H4 (cell line): ENCODE results near the gene ZNF219. TPM values are rescaled to one million over a fixed set of nuclear protein-coding genes. Genes with fewer than 3 reads are reported as not detected.

Experiments
- DNase-seq: peaks from one replicate; pipeline ENCODE4 v3.0.0-alpha.2; 2015; ENCODE audit warnings: low spot score
- total RNA-seq: library from RNA; depleted of rRNA; stranded (reverse); fragments of >200 nt; shearing (Covaris generic); gene quantifications from 2 replicates; pipeline ENCODE4 v1.2.3, GENCODE V29; 2014

The ZNF219 gene
- total RNA-seq, 1 experiment from 2014 or later = 7.3 TPM

GRCh38 chr14:21102521-21103410, 4.3 kb upstream of the ZNF219 start:
- no peak for DNase-seq

- DNase-seq = no peak
These were observed 3.5 kb upstream of the ZNF219 start for GRCh38 chr14:21101802-21102413.

- no peak for DNase-seq
These were observed 2.5 kb upstream of the ZNF219 start, which contains the start of gene TMEM253 for GRCh38 chr14:21100931-21101330. Gene TMEM253 (plus strand): TSS chr14:21101066. CDS start chr14:21101344, 278 bp downstream.

- DNase-seq = no peak
These were observed 1.1 kb upstream of the ZNF219 start for GRCh38 chr14:21099596-21099985.

GRCh38 chr14:21098892-21099595, 589 bp upstream of the ZNF219 start:
- no peak for DNase-seq

DNA sequence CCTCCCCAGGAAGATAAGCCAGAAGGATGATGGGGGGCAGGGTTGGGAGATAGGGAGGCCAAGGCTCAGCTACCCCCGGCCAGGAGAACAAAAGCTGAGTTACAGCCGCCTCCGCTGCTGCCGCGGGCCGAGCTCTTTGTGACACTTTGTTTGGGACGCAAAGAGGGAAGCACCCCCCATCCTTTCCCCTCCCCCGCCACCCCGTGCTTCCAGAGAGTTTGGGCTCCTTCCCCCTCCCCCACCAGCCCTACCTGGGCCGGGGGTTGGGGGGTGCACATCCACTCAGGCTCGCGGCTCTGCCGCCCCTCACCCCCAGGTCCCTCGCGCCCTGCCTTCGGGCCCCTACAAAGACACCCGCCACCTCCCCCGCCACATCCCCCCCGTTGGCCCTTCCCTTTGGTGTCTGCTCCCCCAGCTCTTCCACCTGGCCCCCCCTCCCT, 799 bp downstream of the ZNF219 start:
- DNase-seq = no peak

- no peak for DNase-seq
These were observed 1.3 kb downstream of the ZNF219 start for GRCh38 chr14:21096978-21097635.

GRCh38 chr14:21096438-21096837, 2.0 kb downstream of the ZNF219 start:
- no peak for DNase-seq

DNA sequence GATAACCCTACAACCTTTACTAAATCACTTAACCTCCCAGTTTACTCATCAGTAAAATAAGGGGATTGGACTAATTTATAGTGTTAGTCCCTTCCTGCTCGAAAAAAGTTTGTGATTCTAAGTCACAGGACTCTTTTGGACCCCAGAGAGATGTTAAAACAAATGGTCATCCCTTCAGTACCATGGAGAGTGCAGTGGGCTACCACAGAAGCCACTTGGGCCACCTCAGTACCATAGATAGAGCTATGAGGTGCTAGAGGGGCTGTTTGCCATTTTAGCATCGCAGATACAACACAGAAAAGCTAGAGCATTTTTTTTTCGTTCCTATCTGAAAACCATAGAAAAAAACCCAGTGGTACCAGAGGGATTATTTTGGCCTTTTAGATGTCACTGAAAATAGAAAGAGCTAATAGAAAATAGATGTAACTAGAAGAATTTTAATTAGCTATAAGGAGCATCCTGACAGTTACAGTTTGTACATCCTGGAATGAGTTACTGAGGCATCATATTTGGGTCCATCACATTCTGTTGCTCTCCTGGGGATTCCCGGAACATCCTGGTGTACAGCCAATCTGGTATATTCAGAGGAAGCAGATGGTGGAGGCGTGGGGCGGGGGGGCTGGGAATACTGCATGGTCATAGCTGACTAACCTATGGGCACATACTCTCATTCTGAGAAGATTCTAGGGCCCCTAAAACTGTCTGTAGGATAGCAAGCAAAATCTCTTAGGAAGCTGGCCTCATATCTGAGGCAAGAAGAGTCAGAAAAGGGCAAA, 2.8 kb downstream of the ZNF219 start:
- DNase-seq = no peak

DNA sequence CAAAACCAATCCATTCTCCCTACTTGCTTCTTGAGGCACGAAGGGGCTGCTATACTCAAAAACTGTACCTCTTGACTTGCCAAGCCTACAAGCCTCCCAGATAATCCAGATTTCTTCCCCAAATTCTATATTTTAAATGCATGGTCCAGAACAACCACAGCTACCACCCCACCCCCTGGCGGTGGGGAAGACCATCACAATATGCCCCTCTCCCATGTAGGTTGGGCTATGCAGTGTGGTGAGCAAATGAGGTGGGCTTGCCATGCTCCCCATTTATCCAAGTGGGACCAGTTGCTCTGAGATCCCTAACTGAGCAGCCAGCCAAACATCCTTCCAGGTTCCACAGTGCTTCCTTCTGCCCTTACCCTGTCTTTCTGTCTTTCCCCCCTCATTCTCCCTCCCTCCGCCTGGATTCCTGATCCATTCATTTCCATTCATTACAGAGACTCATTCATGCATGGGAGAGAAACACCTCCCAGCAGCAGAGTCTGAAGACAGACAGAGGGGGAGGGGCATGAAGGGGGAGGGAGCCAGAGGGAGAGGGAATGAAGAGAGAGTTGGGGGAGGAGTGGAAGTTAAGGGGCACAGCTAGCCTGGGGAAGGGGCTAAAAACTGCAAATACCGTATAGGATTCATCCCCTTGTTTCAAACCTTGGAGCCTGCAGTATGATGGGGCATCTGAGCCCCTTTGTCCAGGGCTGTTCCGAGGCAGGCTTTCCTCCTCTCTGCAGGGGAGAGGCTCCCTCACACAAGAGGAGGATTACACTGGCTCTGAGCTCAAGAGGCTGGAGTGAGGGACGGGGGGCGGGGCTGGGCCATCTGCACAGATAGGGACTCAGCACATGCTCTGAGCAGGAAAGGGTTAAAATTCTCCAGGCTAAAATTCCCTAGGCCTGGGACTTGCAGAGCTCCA, 4.4 kb downstream of the ZNF219 start:
- DNase-seq = no peak

DNA sequence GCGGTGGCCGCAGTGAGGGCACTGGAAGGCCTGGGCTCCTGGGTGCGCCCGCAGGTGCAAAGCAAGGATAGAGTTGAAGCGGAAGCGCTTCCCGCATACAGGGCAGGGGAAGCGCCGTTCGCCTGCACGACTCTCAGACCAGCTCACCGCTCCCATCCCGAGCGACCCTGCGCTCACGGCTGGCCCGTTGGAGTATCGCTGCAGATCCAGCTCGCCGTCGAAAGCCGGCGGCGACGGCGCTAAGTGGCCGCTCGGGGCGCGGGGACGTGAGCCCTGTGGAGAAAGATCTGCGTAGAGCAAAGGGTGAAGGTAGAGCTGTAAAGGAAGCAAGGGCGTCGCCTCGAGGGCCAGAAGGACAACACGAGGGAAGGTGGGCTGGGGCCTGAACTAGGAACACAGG, 5.4 kb downstream of the ZNF219 start:
- DNase-seq = no peak

DNA sequence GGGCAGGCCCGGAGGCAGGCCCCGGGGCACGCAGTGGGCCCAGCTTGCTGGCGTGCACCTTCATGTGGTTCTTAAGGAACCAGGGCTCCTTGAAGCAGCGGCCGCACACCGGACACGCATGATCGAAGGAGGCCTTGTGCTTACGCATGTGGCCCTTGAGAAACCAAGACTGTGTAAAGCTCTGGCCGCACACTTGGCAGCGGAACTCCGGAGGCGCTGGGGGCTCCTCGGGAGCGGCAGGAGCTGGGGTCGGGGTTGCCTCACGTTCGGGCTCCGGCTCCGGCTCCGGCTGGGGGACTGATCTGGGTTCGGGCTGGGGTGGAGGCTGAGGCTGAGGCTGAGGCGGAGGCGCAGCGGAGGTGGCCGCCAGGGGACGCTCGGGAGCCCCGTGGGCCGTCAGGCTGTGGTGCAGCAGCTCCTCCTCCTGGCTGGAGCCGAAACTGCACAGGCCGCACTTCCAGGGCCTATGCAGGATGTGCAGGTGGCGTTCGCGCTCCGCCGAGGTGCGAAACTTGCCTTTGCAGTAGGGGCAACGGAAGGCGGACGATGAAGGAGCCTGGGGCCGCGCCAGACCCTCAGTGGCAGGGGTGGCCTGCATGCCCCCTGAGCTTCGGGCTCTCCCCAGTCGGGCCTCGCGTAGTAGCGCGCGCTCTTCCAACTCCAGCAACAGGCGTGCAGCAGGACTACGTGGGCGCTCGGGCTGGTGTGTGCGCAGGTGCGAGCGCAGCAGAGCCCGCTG, 6.0 kb downstream of the ZNF219 start:
- peak; percentile 58 for DNase-seq

GRCh38 chr14:21091821-21092272, 6.6 kb downstream of the ZNF219 start:
- no peak for DNase-seq

DNA sequence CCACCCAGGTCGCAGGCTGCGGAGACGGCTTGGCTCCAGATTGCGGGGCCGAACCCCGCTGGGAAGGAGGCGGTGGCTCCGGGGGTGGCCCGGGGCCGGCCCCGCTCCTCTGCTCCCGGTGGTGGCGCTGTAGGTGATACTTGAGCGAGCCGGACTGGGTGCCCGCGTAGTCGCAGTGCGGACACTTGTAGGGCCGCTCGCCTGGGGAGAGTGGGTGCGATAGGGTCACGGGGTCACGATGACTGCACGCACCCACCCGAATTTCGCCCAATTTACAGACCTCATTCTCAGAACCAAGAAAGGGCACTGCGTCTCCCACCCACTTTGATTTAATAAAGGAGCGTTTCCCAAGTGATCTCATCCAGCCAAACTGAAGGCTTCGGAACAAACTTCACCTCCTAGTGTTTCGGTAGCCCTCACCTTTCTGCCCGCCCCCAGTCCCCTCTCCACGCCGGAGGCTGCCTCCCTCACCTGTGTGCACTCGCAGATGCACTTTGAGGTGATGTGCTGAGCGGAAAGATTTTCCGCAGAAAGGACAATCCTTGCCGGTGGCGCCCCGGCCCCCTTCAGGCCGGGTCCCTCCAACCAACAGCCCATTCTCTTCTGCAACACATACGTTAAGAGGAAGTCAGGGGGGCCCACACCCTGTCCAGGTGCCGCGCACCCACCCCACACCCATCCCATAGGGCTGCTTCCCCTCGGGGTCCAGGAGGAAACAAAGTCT, 7.4 kb downstream of the ZNF219 start:
- DNase-seq = no peak

GRCh38 chr14:21090194-21090939, 8.1 kb downstream of the ZNF219 start:
- no peak for DNase-seq

GRCh38 chr14:21089877-21090193, 8.6 kb downstream of the ZNF219 start:
- no peak for DNase-seq

- DNase-seq = no peak
These were observed 9.2 kb downstream of the ZNF219 start for GRCh38 chr14:21089271-21089670.

- no peak for DNase-seq
These were observed 9.8 kb downstream of the ZNF219 start for GRCh38 chr14:21088687-21089086.
